HUES64 (cell line): ENCODE measurements around the gene HOXA9.
A peak's percentile ranks its signal among the peaks of the same experiment; 100 is the strongest.

Source experiments
- H3K27ac ChIP-seq: 2 replicates; pipeline ENCODE4 v1.7.0; 2013; ENCODE audit warnings: low read depth, low read length, inconsistent platforms
- H3K27me3 ChIP-seq: 2 replicates; pipeline ENCODE4 v1.6.1; 2013; ENCODE audit warnings: mild to moderate bottlenecking, low read length; ENCODE audit not compliant: insufficient read depth
- H3K36me3 ChIP-seq: 2 replicates; pipeline ENCODE4 v1.6.1; 2013; ENCODE audit warnings: mild to moderate bottlenecking, low read length; ENCODE audit not compliant: insufficient read depth
- H3K4me1 ChIP-seq: 2 replicates; pipeline ENCODE4 v1.6.1; 2013; ENCODE audit warnings: mild to moderate bottlenecking, low read length, moderate library complexity; ENCODE audit not compliant: insufficient read depth
- H3K4me3 ChIP-seq: 2 replicates; pipeline ENCODE4 v1.5.1; 2013; ENCODE audit warnings: mild to moderate bottlenecking, low read length, moderate library complexity
- H3K9ac ChIP-seq: 2 replicates; pipeline ENCODE4 v1.6.1; 2013; ENCODE audit warnings: mild to moderate bottlenecking, low read depth, low read length
- H3K9me3 ChIP-seq: 2 replicates; pipeline ENCODE4 v1.6.1; 2013; ENCODE audit warnings: low read depth, low read length; ENCODE audit not compliant: insufficient read depth
- WGBS: fragments of 150-250, 120-280 bp; methylation state at CpG from one replicate; pipeline ENCODE4 v1.1.7; 2013; ENCODE audit warnings: missing lambda C conversion rate; 5-methylcytosine and 5-hydroxymethylcytosine counted together

Gene HOXA9

DNA sequence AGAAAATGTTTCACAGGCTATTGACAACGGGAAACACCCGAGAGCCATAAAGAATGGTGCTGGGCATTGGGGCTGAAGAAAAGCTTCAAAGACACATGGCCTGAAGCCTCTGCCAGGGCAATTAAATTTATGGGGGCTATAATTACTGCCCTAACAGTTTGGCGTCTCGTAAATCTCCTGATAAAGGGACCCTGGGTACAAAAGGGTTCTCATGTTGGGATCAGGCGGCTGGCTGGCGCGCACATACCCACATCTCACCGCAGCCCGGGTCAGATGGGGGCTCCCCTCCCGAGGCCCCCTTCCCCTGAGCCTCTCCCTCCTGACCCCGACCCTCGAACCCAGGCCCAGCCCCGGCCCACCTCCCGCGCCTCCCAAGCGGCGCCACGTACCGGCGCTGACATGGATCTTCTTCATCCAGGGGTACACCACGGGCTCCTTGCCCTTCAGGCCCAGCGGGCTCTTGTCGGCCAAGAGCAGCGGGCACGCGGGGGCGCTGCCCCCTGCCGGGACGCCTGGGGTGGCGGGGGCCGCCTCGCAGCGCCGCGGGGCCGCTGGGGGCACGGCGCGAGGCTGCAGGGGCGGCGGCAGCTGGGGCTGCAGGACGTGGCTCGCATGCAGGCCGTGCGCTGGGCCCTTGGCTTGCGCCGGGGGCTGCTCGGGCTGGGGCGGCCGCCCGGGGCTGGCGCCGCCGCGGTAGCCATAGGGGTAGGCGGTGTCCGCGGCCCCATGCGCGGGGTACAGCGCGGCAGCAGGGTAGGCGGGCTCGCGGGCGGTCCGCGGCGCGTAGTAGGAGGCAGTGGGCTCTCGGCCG, 35.4 kb downstream of the HOXA9 start:
- Histone ChIP-seq H3K9me3 (no peaks in the 10 kb centered on the region), H3K4me1 (no peaks in the 10 kb centered on the region), H3K27ac (no peak overlapping the region), H3K9ac (no peak overlapping the region), H3K36me3 (no peaks in the 10 kb centered on the region), H3K27me3 (peaks cover 100% of the 10 kb centered on the region), H3K4me3 (0 out of 2 replicates have a peak overlapping the region, but pooled peaks have one; percentile 15)
- WGBS = 2% methylated on average over 72 of the region's 72 CpGs

DNA sequence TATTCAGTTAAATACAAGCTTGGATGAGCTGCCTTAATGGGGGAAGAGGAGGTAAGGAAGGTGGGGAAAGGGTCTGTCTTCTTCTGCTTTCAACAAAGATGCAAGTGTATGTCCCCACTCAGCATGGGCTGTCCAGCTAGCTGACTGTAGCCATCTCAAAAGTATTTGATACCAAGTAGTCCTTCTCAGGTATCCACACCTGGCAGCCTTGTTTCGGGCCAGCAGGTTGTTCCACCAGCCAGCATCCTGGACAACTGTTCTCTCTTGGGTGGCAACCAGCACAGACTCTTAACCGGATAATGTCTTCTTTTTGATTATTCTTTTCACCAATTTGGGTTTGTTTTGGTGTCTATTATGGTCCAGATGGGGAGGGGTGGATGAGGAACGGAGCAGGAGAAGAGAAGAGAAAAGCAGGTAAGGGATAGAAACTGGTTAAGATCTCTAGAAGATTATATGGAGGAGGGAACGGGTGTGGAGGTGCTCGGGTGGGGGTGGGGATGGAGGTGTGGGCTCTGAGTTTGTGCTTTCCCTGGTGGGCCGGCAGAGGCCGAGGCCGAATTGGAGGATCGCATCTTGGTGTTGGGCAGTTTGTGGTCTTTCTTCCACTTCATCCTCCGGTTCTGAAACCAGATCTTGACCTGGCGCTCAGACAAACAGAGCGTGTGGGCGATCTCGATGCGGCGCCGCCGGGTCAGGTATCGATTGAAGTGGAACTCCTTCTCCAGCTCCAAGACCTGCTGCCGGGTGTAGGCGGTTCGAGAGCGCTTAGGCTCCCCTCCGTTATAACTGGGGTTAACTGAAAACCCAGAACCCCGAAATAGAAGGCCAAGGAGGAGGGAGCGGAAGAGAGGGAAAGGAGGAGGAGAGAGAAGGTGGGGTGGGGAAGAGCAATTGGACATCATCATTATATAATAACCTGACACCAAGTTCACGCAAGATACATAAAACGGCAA, 36.3 kb downstream of the HOXA9 start:
- H3K9ac ChIP-seq = no peak overlapping the region
- H3K4me3 ChIP-seq = no peak overlapping the region
- no peaks in the 10 kb centered on the region for H3K9me3 ChIP-seq
- WGBS = 12% methylated on average over 27 of the region's 28 CpGs
- no peak overlapping the region for H3K27ac ChIP-seq
- peaks cover 100% of the 10 kb centered on the region for H3K27me3 ChIP-seq
- H3K4me1 ChIP-seq = no peaks in the 10 kb centered on the region
- H3K36me3 ChIP-seq = no peaks in the 10 kb centered on the region

DNA sequence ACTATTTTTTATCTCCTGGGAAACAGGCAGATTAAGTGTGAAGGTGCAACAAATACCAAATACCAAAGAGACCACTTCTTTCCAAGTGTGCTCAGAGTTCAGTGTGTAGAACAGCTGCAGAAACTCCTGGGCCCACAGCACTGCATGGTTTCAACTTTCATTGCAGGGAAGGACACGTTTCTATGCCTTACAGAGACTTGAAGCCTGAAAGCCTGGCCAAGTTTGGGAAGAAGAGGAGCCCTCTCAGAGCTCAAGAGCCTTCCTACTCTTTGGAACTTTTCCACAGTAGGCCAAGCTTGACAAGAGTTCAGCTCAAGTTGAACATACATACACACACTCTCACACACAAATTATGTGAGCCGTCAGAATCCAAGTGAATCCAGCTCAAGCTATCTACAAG, 37.3 kb downstream of the HOXA9 start:
- Histone ChIP-seq H3K4me1 (no peaks in the 10 kb centered on the region), H3K9me3 (no peaks in the 10 kb centered on the region), H3K36me3 (no peaks in the 10 kb centered on the region), H3K27ac (no peak overlapping the region), H3K9ac (no peak overlapping the region), H3K4me3 (no peak overlapping the region), H3K27me3 (peaks cover 100% of the 10 kb centered on the region)
- 19% methylated on average over 2 of the region's 2 CpGs for WGBS

DNA sequence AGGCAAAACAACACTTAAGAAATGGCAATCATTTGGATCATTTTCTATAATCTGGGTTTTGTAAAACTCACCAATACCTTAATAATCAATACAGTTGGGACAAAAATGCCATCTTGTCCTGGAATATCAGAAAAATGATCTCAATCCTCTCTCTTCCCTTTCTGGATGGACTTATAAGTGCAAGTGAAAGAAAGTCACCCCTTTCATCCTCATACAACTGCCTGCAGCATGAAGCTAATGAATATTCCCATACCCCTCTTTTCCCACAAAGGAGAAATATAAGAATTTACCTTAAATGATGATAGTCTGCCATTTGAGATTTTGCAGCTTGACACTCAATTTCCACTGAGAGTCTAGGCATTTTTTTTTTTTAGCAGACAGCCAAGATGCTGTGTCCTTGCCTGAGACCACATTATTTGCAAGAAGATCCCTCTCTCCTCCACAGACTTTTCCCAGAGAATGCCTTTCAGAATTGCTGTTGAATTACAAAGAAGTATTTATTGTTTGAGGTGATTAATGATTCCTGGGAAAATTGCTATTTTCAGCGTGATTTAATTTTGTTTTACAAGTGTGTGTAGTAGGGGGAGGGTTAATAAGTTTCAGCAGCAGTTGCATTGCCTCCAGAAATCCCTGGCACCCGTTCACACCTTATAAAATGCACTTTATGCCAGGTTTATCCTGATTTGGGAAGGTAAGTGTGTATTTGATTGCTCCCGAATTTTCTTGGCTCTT, 38.6 kb downstream of the HOXA9 start:
- Histone ChIP-seq H3K36me3 (no peaks in the 10 kb centered on the region), H3K4me3 (no peak overlapping the region), H3K4me1 (no peaks in the 10 kb centered on the region), H3K27me3 (peaks cover 100% of the 10 kb centered on the region), H3K9me3 (no peaks in the 10 kb centered on the region), H3K27ac (no peak overlapping the region), H3K9ac (no peak overlapping the region)
- WGBS = 11% methylated on average over 2 of the region's 3 CpGs

DNA sequence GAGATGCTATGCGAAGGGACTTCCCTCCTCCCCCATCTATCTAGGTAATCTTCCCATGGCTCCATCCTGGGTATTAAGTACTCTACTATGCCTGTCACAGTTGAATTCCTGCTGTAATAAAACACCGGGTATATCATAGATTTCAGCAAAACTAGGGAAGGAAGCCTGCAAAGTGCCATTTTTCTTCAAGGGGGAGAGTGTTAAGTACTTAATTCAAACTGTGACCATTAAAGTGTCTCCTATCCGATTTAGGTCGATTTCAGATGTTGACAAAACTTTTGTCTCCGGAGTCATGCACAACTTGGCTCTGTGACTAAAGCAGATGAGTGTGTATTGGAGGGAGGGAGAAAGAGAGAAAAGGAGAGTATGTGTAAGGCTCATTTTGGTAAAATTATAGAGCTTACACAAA, 39.3 kb downstream of the HOXA9 start:
- H3K36me3 ChIP-seq = no peaks in the 10 kb centered on the region
- H3K4me1 ChIP-seq = no peaks in the 10 kb centered on the region
- H3K9me3 ChIP-seq = no peaks in the 10 kb centered on the region
- no peak overlapping the region for H3K27ac ChIP-seq
- H3K9ac ChIP-seq = no peak overlapping the region
- 7% methylated on average over 5 of the region's 5 CpGs for WGBS
- no peak overlapping the region for H3K4me3 ChIP-seq
- H3K27me3 ChIP-seq = peaks cover 100% of the 10 kb centered on the region

DNA sequence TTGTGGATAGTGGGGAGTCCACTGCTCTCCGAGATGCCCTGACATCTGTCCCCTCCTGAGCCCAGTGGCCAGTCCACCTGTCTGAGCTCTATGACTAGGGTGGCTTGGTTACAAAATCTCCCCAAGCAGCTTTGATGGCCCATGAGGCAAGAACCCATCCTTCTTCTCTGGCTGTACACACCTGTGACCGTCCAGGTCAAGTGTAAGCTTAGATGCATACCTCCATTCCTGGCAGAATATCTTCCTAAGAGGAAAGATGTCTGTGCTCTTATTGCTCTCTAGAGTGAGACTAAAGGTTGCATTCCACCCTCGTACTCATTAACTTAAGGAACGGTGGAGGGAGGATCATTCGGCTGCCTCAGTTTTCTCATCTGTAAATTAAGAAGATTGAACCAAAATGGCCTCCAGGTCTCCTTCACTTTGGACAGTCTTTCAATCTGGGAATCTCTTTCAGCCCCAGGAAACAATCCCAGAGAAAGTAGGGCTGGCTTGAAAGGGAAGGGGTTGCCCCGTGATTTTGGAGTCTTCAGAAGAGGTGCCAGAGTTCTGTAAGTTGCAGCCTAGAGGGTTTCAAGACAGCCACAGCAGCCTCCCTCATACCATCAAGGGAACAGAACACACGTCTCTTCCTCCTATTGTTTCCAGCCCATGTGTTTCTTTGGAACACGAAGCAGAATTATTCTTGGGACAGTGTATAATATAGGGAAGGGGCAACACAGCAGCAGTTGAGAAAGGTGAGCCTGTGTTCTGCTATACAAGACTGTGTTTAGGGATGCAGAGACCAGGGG, 40.2 kb downstream of the HOXA9 start:
- peaks cover 100% of the 10 kb centered on the region for H3K27me3 ChIP-seq
- 24% methylated on average over 8 of the region's 8 CpGs for WGBS
- no peaks in the 10 kb centered on the region for H3K36me3 ChIP-seq
- H3K9ac ChIP-seq = no peak overlapping the region
- no peak overlapping the region for H3K27ac ChIP-seq
- no peak overlapping the region for H3K4me3 ChIP-seq
- no peaks in the 10 kb centered on the region for H3K9me3 ChIP-seq
- no peaks in the 10 kb centered on the region for H3K4me1 ChIP-seq

DNA sequence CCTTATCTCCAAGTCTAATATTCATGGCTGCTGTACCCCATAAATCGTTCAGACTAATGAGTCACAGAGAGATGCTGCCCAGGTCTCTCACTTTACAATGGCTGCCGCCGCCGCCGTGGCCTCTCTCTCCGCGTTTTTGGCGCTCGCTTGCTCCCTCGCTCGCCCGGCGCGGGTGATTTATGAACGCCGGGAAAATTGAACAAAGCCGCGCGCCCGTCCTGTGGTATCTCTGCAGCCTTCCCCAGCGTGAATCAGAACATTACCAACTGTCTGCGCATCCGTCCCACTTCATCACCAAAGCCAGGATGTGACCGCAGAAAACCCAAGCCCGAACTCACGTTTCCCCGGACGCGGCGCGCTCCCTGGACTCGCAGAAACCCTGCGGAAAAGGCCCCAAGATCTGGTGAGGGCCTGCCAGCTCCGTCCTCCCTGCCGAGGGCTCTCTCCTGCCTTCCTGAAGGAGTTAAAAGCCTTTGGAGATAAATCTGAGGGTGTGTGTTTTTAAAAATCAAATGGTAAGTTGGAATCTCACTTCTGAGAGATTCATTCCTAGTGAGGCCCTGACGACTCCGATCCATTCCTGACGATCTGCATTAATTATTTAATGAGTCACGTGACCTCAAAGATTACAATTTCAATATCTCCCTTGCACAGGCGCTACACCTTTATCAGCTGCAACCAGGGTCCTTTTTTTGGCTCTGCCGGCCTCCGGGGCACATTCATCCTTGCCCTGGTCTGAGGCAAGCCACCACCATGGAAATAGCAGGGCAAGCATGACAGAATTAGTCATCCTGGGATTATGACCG, 41.0 kb downstream of the HOXA9 start:
- 3% methylated on average over 43 of the region's 43 CpGs for WGBS
- Histone ChIP-seq H3K36me3 (no peaks in the 10 kb centered on the region), H3K27me3 (peaks cover 100% of the 10 kb centered on the region), H3K9ac (no peak overlapping the region), H3K4me3 (no peak overlapping the region), H3K9me3 (no peaks in the 10 kb centered on the region), H3K4me1 (no peaks in the 10 kb centered on the region), H3K27ac (no peak overlapping the region)

DNA sequence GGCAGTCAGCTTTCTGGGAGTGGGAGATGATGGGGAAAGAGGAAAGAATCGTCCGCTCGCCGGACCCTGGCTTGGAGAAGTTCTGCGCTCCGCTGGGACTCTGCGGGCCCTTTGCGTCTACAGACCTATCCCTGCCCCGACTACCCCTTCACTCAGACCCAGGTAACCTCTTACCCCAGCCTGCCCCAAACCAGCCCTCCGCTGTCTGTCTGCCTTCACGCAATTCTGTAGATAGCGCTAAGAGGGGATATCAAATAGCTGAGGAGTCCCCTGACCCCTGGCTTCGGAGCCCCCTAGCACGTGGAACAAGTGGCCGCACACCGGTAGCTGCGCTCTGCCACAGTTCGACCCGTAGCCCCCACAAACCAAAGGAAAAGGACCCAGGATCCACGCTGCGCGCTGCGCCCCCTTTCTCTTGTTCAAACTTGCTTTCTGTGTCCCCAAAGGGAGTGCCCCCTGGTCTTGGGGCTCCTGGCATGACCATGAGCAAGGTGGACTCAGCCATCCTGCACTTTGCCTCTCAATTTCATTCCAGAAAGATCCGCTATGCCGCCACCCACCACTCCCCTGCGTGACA, 41.8 kb downstream of the HOXA9 start:
- no peak overlapping the region for H3K9ac ChIP-seq
- H3K9me3 ChIP-seq = no peaks in the 10 kb centered on the region
- peaks cover 100% of the 10 kb centered on the region for H3K27me3 ChIP-seq
- no peaks in the 10 kb centered on the region for H3K36me3 ChIP-seq
- no peak overlapping the region for H3K4me3 ChIP-seq
- no peak overlapping the region for H3K27ac ChIP-seq
- no peaks in the 10 kb centered on the region for H3K4me1 ChIP-seq
- WGBS = 9% methylated on average over 23 of the region's 26 CpGs

DNA sequence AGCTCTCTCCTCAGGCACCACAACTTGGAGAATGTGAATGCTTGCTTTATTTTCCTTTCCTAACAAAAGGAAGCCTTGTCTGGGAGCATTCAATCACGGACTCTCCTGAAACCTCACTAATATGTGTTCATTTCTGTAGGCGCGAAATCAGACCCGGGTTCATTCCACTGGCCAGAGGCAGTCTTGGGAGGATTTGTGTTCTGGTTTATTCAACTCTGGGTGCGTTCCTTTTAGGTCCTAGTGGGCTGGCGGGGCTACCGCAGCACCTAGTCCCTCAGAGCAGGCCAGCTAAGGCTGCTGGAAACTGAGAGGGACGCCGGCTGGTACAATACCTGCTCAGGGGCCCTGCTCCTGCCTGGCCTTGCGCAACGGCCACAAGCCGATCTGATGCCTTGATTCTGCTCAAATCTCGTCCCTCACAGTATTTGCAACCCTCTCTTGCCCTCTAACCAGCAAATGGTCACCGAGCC, 42.3 kb downstream of the HOXA9 start:
- Histone ChIP-seq H3K27me3 (peaks cover 100% of the 10 kb centered on the region), H3K36me3 (no peaks in the 10 kb centered on the region), H3K27ac (no peak overlapping the region), H3K9me3 (no peaks in the 10 kb centered on the region), H3K9ac (no peak overlapping the region), H3K4me3 (no peak overlapping the region), H3K4me1 (no peaks in the 10 kb centered on the region)
- 5% methylated on average over 14 of the region's 14 CpGs for WGBS
